Measurements from ENCODE around the gene CLIP2. TPM values are rescaled to one million over a fixed set of nuclear protein-coding genes. Genes with fewer than 3 reads are reported as not detected.

The CLIP2 gene
- total RNA-seq, 1 donor from 2014 or later: 24.1 TPM

DNA sequence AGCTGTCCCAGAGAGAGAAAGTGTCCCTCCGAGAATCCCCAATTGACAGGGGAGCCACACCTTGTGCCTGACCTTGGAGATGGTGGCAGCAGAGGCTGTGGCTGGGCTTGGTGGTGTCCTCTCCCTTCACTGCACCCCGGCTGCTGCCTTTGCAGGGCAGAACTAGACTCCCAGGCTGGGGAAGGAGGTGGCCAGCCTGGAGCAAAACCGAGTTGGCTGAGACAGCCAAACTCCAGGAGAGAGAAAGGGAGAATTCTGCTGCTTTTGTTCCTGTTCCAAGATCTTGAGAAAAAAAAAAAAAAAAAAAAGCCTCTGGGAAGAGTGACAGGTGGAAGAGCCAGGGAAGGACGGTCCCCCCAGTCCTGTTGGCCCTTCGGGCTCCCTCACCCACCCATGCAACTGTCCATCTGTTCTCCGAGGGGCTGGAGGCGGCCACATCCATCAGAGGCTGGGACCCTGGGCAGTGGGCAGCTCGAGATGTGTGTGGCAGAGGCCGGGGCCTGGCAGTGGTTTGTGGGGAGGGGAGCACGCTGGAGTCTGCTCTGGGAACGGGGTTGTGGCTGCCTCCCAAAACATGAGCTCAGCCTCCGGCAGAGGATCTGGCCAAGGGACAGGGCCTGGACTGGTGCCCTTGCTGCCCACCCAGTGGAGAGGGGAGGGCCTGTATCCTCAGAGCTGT lies 35.5 kb downstream of the CLIP2 start:
- no peaks in the 10 kb centered on the region for H3K4me1 ChIP-seq
- H3K36me3 ChIP-seq: peaks cover 4% of the 10 kb centered on the region
- no peak for DNase-seq
- ATAC-seq: peak in 1 of 2 donors; percentile 27
- intact Hi-C loops (cut with DNase I): no loop called here
- H3K27ac ChIP-seq: no peak overlapping the region
- TF ChIP-seq, protein P1, sequence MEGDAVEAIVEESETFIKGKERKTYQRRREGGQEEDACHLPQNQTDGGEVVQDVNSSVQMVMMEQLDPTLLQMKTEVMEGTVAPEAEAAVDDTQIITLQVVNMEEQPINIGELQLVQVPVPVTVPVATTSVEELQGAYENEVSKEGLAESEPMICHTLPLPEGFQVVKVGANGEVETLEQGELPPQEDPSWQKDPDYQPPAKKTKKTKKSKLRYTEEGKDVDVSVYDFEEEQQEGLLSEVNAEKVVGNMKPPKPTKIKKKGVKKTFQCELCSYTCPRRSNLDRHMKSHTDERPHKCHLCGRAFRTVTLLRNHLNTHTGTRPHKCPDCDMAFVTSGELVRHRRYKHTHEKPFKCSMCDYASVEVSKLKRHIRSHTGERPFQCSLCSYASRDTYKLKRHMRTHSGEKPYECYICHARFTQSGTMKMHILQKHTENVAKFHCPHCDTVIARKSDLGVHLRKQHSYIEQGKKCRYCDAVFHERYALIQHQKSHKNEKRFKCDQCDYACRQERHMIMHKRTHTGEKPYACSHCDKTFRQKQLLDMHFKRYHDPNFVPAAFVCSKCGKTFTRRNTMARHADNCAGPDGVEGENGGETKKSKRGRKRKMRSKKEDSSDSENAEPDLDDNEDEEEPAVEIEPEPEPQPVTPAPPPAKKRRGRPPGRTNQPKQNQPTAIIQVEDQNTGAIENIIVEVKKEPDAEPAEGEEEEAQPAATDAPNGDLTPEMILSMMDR (IDR thresholded peaks at IDR 0.05): no peak
- no peaks in the 10 kb centered on the region for H3K27me3 ChIP-seq (ENCODE audit: low read depth)
- no peak overlapping the region for H3K4me3 ChIP-seq
- H3K9me3 ChIP-seq: no peaks in the 10 kb centered on the region

DNA sequence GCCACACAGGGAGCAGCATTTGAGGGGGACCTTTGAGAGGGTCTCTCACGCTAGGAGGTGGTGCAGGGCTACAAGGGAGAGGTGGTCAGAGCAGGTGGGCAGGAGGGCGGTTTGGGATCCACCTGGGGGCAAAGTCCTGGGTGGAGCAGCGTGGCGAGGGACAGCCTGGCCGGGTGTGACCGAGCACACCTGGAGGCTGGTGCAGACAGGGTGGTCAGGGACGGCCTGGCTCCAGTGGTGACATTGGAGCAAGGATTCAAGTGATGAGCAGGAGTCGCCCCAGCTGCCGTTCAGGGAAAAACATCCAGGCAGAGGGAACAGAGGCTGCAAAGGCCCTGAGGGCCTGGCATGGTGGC lies 36.0 kb downstream of the CLIP2 start:
- TF ChIP-seq, protein P1 (IDR thresholded peaks at IDR 0.05): no peak
- H3K36me3 ChIP-seq: peaks cover 9% of the 10 kb centered on the region
- DNase-seq: no peak
- no peaks in the 10 kb centered on the region for H3K27me3 ChIP-seq (ENCODE audit: low read depth)
- intact Hi-C loops (cut with DNase I): no loop called here
- H3K27ac ChIP-seq: no peak overlapping the region
- H3K4me1 ChIP-seq: no peaks in the 10 kb centered on the region
- H3K9me3 ChIP-seq: no peaks in the 10 kb centered on the region
- no peak for ATAC-seq
- no peak overlapping the region for H3K4me3 ChIP-seq

DNA sequence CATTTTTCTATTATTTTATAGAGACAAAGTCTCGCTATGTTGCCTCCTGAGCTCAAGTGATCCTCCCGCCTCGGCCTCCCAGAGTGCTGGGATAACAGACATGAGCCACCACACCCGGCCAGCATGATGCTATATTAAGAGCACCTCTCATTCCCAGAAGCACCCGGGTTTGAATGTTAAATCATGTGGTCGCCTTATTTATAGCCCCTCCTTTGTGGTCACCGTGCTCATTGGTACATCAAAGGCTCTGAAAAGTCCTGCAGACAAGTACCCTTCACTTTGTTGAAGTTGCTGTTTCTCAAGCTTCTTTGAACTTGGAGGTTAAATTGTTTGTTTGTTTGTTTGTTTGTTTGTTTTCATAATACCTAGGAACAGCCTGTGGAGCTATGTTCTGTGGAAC lies 40.0 kb downstream of the CLIP2 start:
- DNase-seq (no peak), ATAC-seq (no peak)
- TF ChIP-seq, protein P1 (IDR thresholded peaks at IDR 0.05): no peak
- no peak overlapping the region for H3K27ac ChIP-seq
- no peaks in the 10 kb centered on the region for H3K27me3 ChIP-seq (ENCODE audit: low read depth)
- no peak overlapping the region for H3K4me3 ChIP-seq
- H3K9me3 ChIP-seq: no peaks in the 10 kb centered on the region
- peaks cover 5% of the 10 kb centered on the region for H3K36me3 ChIP-seq
- no peaks in the 10 kb centered on the region for H3K4me1 ChIP-seq
- intact Hi-C loops (cut with DNase I): no loop called here

DNA sequence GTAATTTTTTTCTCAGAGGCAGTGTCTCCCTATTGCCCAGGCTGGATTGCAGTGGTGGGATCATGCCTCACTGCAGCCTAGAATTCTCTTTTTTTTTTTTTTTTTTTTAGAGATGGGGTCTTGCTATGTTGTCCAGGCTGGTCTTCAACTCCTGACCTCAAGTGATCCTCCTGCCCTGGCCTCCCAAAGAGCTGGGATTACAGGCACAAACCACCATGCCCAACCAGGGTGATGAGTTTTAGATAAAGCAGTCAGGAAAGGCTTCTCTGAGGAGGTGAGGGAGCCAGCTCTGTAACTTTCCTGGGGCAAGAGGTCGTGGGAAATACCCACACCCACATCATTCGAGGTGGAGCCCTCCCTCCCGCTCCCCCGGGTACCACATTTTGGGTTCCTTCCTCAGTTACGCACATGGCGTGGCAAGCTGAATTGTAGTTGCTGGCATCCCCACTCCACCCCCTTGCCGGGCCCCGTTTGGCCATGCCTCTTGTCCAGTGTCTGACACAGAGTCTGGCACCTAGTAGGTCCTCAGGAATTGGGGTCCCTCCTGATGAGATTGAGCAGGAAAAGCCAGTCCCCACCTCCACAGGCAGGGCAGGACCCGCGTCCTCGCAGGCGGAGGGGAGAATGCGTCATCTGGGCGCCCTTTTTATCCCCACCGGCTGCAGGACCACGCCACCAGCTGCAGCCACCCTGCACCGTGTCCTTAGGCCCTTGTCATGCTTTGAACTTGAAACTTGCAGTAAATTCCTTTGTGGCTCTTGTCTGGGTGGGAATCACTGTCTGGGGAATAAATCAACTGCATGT lies 43.4 kb downstream of the CLIP2 start:
- Histone ChIP-seq H3K27ac (no peak overlapping the region), H3K36me3 (peaks cover 5% of the 10 kb centered on the region), H3K9me3 (no peaks in the 10 kb centered on the region), H3K4me1 (no peaks in the 10 kb centered on the region), H3K4me3 (no peak overlapping the region), H3K27me3 (ENCODE audit: low read depth) (no peaks in the 10 kb centered on the region)
- no peak for ATAC-seq
- intact Hi-C loops (cut with DNase I): no loop called here
- no peak for DNase-seq
- TF ChIP-seq, protein P1 (IDR thresholded peaks at IDR 0.05): no peak

DNA sequence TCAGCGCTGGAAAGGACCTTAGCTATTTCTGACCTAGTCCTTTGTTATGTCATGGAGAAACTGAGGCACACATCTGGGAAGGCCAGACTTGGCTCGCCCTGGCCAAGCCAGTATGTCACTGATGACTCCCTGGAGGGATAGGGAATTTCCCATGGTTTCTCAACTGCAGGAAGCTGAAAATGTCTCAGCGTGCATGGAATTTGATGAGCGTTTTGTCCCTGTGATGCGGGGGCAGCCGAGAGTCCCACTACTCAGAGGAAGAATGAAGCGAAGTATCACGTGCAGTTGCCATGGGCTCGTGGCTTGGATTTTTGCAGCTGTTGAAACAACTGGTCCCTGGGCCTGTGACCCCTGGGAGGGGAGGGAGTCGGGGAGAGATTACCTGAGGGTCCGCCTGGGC lies 44.8 kb downstream of the CLIP2 start:
- DNase-seq (no peak), ATAC-seq (no peak)
- Histone ChIP-seq H3K36me3 (peaks cover 7% of the 10 kb centered on the region), H3K4me3 (no peak overlapping the region), H3K27ac (no peak overlapping the region), H3K9me3 (no peaks in the 10 kb centered on the region), H3K27me3 (ENCODE audit: low read depth) (no peaks in the 10 kb centered on the region), H3K4me1 (no peaks in the 10 kb centered on the region)
- intact Hi-C loops (cut with DNase I): no loop called here
- TF ChIP-seq, protein P1 (IDR thresholded peaks at IDR 0.05): no peak

Data from lower lobe of right lung (tissue), 2 donors.